BLaER1 (cell line): Measurements from ENCODE around the gene MT2A.

Experiments
- H3K27ac ChIP-seq: shearing (Covaris generic); formaldehyde crosslinking; 2 replicates; pipeline ENCODE4 v1.8.1; 2022
- H3K27me3 ChIP-seq: shearing (Covaris generic); formaldehyde crosslinking; 2 replicates; pipeline ENCODE4 v1.8.1; 2022
- H3K36me3 ChIP-seq: shearing (Covaris generic); formaldehyde crosslinking; 2 replicates; pipeline ENCODE4 v1.8.1; 2022
- H3K4me1 ChIP-seq: shearing (Covaris generic); formaldehyde crosslinking; 2 replicates; pipeline ENCODE4 v1.8.1; 2022
- H3K4me2 ChIP-seq: shearing (Covaris generic); formaldehyde crosslinking; 2 replicates; pipeline ENCODE4 v1.8.1; 2022
- H3K4me3 ChIP-seq: shearing (Covaris generic); formaldehyde crosslinking; 2 replicates; pipeline ENCODE4 v1.8.1; 2022
- H3K9ac ChIP-seq: shearing (Covaris generic); formaldehyde crosslinking; 2 replicates; pipeline ENCODE4 v1.8.1; 2022
- H3K9me3 ChIP-seq: shearing (Covaris generic); formaldehyde crosslinking; 2 replicates; pipeline ENCODE4 v1.8.1; 2022
- H4K20me1 ChIP-seq: shearing (Covaris generic); formaldehyde crosslinking; 2 replicates; pipeline ENCODE4 v1.8.1; 2022
- Cebpa-rat ChIP-seq: shearing (Covaris generic); IDR thresholded peaks from 2 replicates; pipeline ENCODE4 v1.8.1; 2022

The MT2A gene

DNA sequence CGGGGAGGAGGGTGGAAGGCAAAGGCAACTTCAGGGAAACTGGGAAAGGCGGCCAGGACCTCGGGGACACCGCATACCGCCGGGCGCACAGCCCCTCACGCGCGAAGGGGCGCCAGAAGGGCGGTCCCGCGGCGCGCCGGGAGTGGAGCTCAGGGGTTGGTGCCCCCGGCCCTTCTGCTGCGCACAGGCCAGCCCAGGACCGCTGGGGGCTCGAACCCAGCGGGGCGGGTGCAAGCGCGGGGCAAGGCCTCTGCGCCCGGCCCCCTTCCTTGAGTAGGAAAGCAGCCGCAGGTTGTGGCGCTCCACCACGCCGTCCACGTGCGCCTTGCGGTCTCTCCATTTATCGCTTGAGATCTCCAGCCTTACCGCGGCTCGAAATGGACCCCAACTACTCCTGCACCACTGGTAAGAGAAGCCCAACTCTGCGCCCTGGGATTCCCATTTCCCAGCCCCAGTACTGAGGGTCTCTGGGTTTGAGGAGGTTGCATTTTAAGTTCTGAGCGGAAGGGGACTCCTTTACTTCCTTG is 27.1 kb downstream of the MT2A start:
- H3K9ac ChIP-seq = no peak overlapping the region

DNA sequence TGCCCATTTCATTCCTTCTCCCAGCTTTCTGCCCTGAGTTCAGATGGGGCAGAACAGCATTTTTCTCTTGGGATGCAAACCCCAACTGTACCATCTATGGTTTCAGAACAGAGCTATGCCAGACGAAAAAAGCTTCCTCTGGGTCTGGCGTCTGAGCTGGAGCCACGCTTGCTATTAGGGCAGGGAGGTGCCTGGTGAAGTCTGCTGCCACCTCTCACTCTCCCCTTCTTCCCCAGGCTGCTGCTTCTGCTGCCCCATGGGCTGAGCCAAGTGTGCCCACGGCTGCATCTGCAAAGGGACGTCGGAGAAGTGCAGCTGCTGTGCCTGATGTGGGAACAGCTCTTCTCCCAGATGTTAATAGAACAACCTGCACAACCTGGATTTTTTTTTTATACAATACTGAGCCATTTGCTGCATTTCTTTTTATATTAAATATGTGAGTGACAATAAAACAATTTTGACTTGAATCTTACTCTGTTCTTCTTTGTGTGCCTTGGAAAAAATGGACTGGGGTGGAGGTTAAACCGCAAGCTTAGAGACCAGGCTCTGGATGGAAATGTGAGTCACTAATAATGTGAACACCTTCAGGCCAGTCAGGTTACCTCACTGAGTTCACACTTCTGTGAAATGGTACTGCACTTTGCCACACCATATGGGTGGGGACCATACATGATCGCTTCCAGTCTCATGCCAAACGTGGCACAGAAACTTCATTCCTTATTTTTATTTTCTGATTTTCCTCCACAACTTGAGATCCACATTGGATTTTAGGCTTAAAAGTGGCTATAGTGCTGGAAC is 28.4 kb downstream of the MT2A start:
- Histone ChIP-seq H3K36me3 (no peaks in the 10 kb centered on the region), H3K4me1 (no peaks in the 10 kb centered on the region), H3K27ac (no peak overlapping the region), H4K20me1 (peaks cover 66% of the 10 kb centered on the region), H3K4me3 (no peak overlapping the region), H3K9me3 (peaks cover 30% of the 10 kb centered on the region), H3K9ac (no peak overlapping the region), H3K4me2 (no peak overlapping the region), H3K27me3 (peaks cover 100% of the 10 kb centered on the region)
- TF ChIP-seq Cebpa-rat = no peak

More for the DNA sequence above, 27.1 kb downstream of the MT2A start:
- Histone ChIP-seq H4K20me1 (peaks cover 75% of the 10 kb centered on the region), H3K27me3 (peaks cover 100% of the 10 kb centered on the region), H3K9me3 (peaks cover 30% of the 10 kb centered on the region), H3K4me2 (no peak overlapping the region), H3K27ac (no peak overlapping the region), H3K36me3 (no peaks in the 10 kb centered on the region), H3K4me1 (no peaks in the 10 kb centered on the region), H3K4me3 (no peak overlapping the region)
- TF ChIP-seq Cebpa-rat = no peak

DNA sequence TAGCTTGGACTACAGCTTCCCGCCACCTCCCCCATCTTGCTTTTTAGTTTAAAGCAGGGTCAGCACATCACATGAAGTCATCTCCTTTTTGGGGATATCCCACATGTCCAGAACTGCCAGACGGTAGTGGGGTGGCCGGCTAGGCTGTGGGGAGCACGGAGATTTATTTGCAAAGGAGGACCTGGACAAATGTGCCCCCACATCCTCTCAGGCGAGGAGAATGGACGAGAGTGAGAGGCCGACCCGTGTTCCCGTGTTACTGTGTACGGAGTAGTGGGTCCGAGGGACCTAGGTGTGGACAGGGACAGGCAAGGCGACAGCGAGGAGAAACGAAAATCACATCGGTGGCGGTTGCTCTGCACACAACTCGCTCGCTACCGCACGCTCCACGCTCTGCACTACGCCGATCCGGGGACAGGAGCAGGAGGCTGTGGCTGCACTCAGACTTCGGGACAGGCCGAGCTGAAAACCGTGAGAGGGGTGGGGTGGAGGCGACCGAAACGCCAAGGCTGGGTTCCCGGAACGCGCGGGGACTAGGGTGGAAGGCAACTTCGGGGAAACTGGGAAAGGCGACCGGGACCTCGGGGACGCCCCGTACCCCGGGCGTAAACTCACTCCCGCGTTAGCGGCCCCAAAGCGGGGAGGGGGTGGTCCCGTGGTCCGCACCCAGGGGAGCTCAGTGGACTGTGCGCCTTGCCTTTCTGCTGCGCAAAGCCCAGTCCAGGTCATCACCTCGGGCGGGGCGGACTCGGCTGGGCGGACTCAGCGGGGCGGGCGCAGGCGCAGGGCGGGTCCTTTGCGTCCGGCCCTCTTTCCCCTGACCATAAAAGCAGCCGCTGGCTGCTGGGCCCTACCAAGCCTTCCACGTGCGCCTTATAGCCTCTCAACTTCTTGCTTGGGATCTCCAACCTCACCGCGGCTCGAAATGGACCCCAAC is 29.7 kb downstream of the MT2A start, which contains the start of gene MT1A:
Gene MT1A (plus strand): TSS at position 853 of the 937 bp plus-strand sequence. CDS start 73 bp downstream, at position 926.
- Histone ChIP-seq H3K4me3 (no peak within 1 kb of the TSS), H3K27me3 (peaks cover 100% of the 10 kb centered on the region), H3K4me1 (no peaks in the 10 kb centered on the region), H4K20me1 (peaks cover 62% of the 10 kb centered on the region), H3K9ac (no peak within 1 kb of the TSS), H3K27ac (no peak within 1 kb of the TSS), H3K36me3 (no peaks in the 10 kb centered on the region), H3K4me2 (no peak within 1 kb of the TSS), H3K9me3 (peaks cover 30% of the 10 kb centered on the region)
- TF ChIP-seq Cebpa-rat = no peak

- no peak for TF ChIP-seq Cebpa-rat
- no peaks in the 10 kb centered on the region for H3K4me1 ChIP-seq
- peaks cover 100% of the 10 kb centered on the region for H3K27me3 ChIP-seq
Measured at GRCh38 chr16:56639045-56639444, 30.7 kb downstream of the MT2A start.

GRCh38 chr16:56640076-56640475 is 31.7 kb downstream of the MT2A start:
- no peaks in the 10 kb centered on the region for H3K36me3 ChIP-seq
- no peak overlapping the region for H3K4me2 ChIP-seq
- H3K9ac ChIP-seq = no peak overlapping the region
- TF ChIP-seq Cebpa-rat = no peak
- H3K4me1 ChIP-seq = no peaks in the 10 kb centered on the region
- H3K4me3 ChIP-seq = no peak overlapping the region
- H3K27me3 ChIP-seq = peaks cover 100% of the 10 kb centered on the region
- no peak overlapping the region for H3K27ac ChIP-seq
- peaks cover 60% of the 10 kb centered on the region for H4K20me1 ChIP-seq
- peaks cover 24% of the 10 kb centered on the region for H3K9me3 ChIP-seq

More at GRCh38 chr16:56639045-56639444, 30.7 kb downstream of the MT2A start:
- Histone ChIP-seq H4K20me1 (peaks cover 63% of the 10 kb centered on the region), H3K9ac (no peak overlapping the region), H3K4me3 (no peak overlapping the region), H3K4me2 (no peak overlapping the region), H3K36me3 (no peaks in the 10 kb centered on the region), H3K27ac (no peak overlapping the region), H3K9me3 (peaks cover 30% of the 10 kb centered on the region)

DNA sequence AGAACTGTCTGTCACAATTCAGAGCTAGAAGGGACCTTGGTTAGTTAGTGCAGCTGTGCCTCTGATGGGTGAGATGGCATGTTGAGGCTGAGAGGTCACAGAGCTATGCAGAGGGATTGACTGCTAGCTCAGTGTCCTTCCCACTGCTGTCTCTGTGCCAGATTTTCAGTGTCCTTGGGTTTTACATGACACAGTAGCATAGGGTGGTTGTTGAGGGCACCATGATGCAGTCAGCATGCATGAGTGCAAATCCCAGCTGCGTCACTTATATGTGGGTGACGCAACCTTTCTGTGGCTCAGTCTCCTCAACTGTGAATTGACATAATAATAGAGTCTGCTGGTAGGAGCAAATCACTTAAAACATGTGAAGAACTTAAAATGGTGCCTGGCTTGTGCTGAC is 32.8 kb downstream of the MT2A start:
- no peaks in the 10 kb centered on the region for H3K4me1 ChIP-seq
- H3K9ac ChIP-seq = no peak overlapping the region
- H3K27me3 ChIP-seq = peaks cover 100% of the 10 kb centered on the region

DNA sequence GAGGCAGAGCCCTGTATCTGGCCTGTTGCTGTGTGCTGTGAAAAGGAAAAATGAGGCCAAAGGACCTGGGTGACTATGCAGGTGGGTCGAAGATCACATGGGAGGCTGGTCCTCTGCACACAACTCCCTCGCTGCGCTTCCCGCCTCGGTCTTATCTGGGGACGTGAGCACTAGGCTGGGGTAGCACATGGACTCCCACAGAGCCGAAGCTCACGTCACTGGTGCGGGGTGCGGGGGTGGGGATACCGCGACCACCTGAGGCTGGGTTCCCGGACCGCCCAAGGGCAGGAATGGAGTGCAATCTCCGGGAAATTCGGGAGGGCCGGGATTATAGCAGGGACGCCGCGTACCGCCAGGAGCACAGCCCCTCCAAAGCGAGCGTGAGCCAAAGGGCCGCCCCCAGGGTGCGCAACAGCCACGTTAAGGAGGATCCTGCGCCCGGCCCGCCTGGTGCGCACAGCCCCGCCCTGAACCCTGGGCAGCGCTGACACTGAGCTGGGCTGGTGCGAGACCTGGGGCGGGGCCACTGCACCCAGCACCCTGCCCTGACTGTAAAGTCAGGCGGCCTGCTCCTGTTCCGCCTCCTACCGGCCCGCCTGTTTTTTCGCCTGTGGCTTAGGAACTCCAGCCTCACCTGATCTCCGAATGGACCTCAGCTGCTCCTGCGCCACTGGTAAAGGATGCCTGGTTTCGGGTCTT is 34.8 kb downstream of the MT2A start:
- Histone ChIP-seq H3K27me3 (peaks cover 100% of the 10 kb centered on the region), H3K36me3 (no peaks in the 10 kb centered on the region), H3K4me2 (no peak overlapping the region), H3K4me1 (no peaks in the 10 kb centered on the region), H3K4me3 (no peak overlapping the region), H3K27ac (no peak overlapping the region), H4K20me1 (peaks cover 30% of the 10 kb centered on the region; the same call in 1 of the 2 replicates), H3K9ac (no peak overlapping the region), H3K9me3 (peaks cover 5% of the 10 kb centered on the region)
- no peak for TF ChIP-seq Cebpa-rat

More for the DNA sequence above, 32.8 kb downstream of the MT2A start:
- H3K36me3 ChIP-seq = no peaks in the 10 kb centered on the region
- H3K4me3 ChIP-seq = no peak overlapping the region
- H3K9me3 ChIP-seq = peaks cover 15% of the 10 kb centered on the region
- H3K4me2 ChIP-seq = no peak overlapping the region
- H4K20me1 ChIP-seq = peaks cover 49% of the 10 kb centered on the region
- no peak for TF ChIP-seq Cebpa-rat
- no peak overlapping the region for H3K27ac ChIP-seq

GRCh38 chr16:56643833-56644232 is 35.4 kb downstream of the MT2A start:
- Histone ChIP-seq H3K9ac (no peak overlapping the region), H3K27ac (no peak overlapping the region), H3K27me3 (peaks cover 100% of the 10 kb centered on the region), H3K4me1 (no peaks in the 10 kb centered on the region), H4K20me1 (peaks cover 23% of the 10 kb centered on the region; the same call in 1 of the 2 replicates), H3K4me3 (no peak overlapping the region), H3K36me3 (no peaks in the 10 kb centered on the region), H3K9me3 (no peaks in the 10 kb centered on the region), H3K4me2 (no peak overlapping the region)
- no peak for TF ChIP-seq Cebpa-rat

DNA sequence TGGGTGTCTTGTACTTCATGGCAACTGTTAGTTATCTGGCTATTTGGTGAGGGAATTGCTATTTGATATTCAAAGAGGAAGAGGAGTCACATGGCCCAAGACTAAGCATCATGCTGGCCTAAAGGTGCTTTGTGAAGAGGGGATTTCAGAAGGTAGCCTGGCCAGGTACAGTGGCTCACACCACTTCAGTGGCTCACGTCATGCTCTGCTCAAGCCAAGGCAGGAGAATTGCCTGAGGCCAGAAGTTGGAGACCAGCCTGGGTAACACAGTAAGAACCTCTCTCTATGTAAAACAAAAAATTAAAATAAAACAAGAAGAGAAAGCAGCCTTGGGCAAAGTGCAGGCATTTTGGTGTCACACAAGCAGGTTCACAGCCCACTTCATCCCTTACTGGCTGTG is 36.9 kb downstream of the MT2A start:
- H3K9ac ChIP-seq = no peak overlapping the region
- TF ChIP-seq Cebpa-rat = no peak
- peaks cover 23% of the 10 kb centered on the region; the same call in 1 of the 2 replicates for H4K20me1 ChIP-seq
- H3K4me1 ChIP-seq = no peaks in the 10 kb centered on the region
- H3K27ac ChIP-seq = no peak overlapping the region
- H3K27me3 ChIP-seq = peaks cover 95% of the 10 kb centered on the region
- no peak overlapping the region for H3K4me3 ChIP-seq
- H3K36me3 ChIP-seq = no peaks in the 10 kb centered on the region
- no peaks in the 10 kb centered on the region for H3K9me3 ChIP-seq
- H3K4me2 ChIP-seq = no peak overlapping the region
